Measurements from ENCODE around the gene ROBO2.

Gene ROBO2

DNA sequence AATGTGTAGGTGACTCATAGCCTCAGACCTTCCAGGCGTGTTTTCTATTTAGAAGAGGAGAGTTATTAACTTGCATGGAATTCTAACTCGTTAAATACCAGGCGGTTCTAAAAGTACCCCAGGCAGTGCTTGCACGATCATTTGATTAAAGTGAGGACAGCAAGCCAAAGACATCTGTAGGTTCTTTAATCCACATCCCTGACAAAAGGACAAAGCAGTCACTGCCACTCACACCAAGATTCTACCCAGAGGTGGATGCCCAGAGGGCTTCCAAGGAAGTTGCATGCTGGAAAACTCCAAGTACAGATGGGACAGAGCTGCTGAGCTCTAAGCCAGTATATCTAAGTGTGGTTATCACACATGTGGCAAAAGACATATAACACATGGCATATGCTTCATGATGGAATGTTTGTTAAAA is 372.1 kb downstream of the ROBO2 start:
- no peak for DNase-seq (ENCODE audit: low read depth)
- TF ChIP-seq, protein P1, sequence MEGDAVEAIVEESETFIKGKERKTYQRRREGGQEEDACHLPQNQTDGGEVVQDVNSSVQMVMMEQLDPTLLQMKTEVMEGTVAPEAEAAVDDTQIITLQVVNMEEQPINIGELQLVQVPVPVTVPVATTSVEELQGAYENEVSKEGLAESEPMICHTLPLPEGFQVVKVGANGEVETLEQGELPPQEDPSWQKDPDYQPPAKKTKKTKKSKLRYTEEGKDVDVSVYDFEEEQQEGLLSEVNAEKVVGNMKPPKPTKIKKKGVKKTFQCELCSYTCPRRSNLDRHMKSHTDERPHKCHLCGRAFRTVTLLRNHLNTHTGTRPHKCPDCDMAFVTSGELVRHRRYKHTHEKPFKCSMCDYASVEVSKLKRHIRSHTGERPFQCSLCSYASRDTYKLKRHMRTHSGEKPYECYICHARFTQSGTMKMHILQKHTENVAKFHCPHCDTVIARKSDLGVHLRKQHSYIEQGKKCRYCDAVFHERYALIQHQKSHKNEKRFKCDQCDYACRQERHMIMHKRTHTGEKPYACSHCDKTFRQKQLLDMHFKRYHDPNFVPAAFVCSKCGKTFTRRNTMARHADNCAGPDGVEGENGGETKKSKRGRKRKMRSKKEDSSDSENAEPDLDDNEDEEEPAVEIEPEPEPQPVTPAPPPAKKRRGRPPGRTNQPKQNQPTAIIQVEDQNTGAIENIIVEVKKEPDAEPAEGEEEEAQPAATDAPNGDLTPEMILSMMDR (IDR thresholded peaks at IDR 0.05; ENCODE audit: insufficient read depth, low read depth, low read length, missing control alignments) = no peak
- no peak overlapping the region for H3K4me3 ChIP-seq (ENCODE audit: low read depth, low read length)

DNA sequence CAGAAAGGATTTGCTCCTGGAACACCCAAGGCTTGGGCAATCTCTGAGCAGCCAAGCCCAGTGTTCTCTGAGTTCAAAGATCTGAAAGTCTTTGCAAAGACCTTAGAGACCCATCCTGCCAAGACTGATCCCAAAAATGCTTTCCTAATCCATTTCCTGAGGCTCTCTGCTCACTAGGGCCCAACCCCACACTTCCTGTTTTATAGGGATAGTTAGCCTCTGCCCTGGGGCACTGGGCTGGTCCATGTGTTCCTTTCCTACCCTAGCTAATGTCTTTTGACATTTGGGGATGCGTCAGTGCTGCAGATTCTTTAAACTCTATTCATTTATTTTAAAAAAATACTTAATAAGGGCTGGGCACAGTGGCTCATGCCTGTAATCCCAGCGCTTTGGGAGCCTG is 372.7 kb downstream of the ROBO2 start:
- DNase-seq (ENCODE audit: low read depth) = no peak
- H3K4me3 ChIP-seq (ENCODE audit: low read depth, low read length) = no peak overlapping the region
- TF ChIP-seq, protein P1 (IDR thresholded peaks at IDR 0.05; ENCODE audit: insufficient read depth, low read depth, low read length, missing control alignments) = no peak

DNA sequence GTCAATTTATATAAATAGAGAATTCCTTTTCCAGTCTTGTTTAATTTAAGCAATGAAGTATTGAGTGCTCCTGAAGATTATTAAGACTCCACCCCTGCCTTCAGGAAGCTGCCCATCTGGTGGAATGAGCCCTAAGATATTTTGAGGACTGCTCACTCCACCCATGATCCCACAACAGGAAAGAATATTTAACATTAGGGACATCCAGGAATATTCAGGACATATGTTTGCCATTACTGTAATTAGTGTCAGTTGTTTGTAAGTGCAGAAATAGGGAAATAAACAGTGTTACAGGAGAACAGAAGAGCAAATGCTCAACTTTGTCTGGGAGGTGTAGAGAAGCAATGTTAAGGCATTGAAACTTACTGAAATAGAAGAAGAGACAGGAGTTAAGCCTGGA is 375.0 kb downstream of the ROBO2 start:
- no peak for DNase-seq (ENCODE audit: low read depth)
- H3K4me3 ChIP-seq (ENCODE audit: low read depth, low read length) = no peak overlapping the region
- TF ChIP-seq, protein P1 (IDR thresholded peaks at IDR 0.05; ENCODE audit: insufficient read depth, low read depth, low read length, missing control alignments) = no peak

DNA sequence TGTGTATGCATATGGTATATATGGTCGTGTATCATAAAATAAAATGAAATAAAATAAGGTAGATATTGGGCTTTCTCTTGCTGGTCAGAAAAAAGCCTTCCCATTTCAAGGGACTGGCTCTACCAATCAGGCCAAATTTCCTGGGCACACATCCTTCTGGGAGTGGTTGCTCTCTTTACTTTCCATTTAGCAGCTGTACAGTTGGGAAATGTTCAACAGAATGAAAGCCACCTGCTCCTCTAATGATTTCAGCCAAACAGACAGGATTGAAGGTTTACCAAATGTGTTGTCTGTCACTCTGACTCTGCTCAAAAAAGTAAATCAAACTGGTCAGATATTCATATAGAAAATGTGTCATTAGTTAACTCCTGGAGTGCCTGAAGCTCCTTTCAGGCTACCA is 380.4 kb downstream of the ROBO2 start:
- no peak overlapping the region for H3K4me3 ChIP-seq (ENCODE audit: low read depth, low read length)
- TF ChIP-seq, protein P1 (IDR thresholded peaks at IDR 0.05; ENCODE audit: insufficient read depth, low read depth, low read length, missing control alignments) = no peak
- no peak for DNase-seq (ENCODE audit: low read depth)

DNA sequence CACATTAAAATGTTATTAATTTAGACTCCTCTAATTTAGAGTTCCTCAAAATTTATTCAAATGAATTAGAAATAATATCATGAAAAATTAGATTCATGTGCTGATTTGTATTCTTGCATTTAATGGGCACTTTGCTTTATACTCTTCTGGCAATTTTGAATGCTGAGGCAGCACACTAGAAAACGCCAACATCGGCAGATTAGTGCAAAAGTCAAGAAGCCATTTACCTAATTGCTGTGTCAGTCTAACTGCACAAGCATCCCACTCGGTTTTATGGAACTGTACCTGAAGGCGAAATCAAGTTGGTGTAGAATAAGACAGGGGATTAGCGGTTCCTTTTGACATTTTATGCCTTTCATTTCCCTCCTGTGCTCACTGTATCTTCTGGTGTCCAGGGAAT is 382.0 kb downstream of the ROBO2 start:
- no peak for DNase-seq (ENCODE audit: low read depth)
- TF ChIP-seq, protein P1 (IDR thresholded peaks at IDR 0.05; ENCODE audit: insufficient read depth, low read depth, low read length, missing control alignments) = no peak
- H3K4me3 ChIP-seq (ENCODE audit: low read depth, low read length) = no peak overlapping the region

DNA sequence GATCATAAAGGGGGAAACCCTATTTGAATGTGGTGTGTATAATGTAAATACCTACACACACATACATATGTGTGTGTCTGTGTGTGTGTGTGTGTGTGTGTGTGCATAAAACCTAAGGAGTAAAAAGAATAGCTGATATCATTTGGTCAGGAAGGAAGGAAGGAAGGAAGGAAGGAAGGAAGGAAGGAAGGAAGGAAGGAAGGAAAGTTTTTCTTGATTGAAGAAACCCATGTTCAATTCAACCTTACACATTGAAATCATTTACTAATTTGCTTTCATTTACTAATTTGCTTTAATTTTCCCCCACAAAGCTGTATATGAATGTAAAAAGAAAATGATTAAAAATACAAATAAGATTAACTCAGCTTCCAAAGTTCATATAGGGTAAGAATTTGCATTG is 386.6 kb downstream of the ROBO2 start:
- TF ChIP-seq, protein P1 (IDR thresholded peaks at IDR 0.05; ENCODE audit: insufficient read depth, low read depth, low read length, missing control alignments) = no peak
- no peak overlapping the region for H3K4me3 ChIP-seq (ENCODE audit: low read depth, low read length)
- no peak for DNase-seq (ENCODE audit: low read depth)

DNA sequence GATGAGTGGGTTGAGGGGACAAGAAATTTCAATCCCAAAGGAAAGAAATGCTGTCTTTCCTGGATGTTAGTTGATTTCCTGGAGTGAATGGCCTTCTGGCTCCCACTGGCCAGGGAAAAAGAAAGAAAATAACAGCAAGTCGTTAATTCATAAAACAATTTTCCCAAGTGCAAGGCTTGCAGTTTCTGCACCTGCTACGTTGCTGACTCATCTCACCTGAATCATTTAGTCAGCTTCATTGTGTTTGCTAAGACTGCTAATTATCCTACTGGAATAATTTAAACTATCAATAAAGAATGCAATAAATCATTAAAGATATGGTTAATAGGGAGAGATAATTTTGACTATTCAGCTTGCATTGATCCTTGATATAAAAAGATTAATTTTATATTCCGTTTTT is 387.6 kb downstream of the ROBO2 start:
- no peak overlapping the region for H3K4me3 ChIP-seq (ENCODE audit: low read depth, low read length)
- no peak for DNase-seq (ENCODE audit: low read depth)
- TF ChIP-seq, protein P1 (IDR thresholded peaks at IDR 0.05; ENCODE audit: insufficient read depth, low read depth, low read length, missing control alignments) = no peak

All from GM12865 (cell line).